AG09319 (cell line): ENCODE data around the gene ISG15.

Experiments used
- DNase-seq: peaks from one replicate; pipeline ENCODE4 v3.0.0-alpha.2; 2010; ENCODE audit warnings: low read depth; ENCODE audit errors: extremely low read depth
- TF ChIP-seq, protein P1 (sequence below): IDR thresholded peaks from 2 replicates; pipeline ENCODE4 v1.5.1; 2011; ENCODE audit warnings: low read depth, mild to moderate bottlenecking, inconsistent platforms, low read length, moderate library complexity

ISG15 gene

DNA sequence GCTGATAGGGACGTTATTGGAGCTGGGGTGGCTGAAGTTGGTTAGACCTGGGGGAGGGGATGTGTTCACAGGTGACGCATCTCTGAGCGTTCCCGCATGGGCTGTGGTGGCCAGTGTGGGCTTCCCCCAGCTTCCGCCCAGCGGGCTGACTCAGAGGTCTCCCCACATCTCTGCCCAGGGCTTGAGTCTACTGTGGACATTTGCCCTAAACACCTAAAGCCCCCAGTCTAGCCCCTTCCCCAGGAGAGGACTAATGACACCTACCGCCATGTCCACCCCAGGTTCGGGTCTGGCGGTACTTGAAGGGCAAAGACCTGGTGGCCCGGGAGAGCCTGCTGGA lies 8.6 kb downstream of the ISG15 start:
- DNase-seq: no peak
- TF ChIP-seq, protein P1, sequence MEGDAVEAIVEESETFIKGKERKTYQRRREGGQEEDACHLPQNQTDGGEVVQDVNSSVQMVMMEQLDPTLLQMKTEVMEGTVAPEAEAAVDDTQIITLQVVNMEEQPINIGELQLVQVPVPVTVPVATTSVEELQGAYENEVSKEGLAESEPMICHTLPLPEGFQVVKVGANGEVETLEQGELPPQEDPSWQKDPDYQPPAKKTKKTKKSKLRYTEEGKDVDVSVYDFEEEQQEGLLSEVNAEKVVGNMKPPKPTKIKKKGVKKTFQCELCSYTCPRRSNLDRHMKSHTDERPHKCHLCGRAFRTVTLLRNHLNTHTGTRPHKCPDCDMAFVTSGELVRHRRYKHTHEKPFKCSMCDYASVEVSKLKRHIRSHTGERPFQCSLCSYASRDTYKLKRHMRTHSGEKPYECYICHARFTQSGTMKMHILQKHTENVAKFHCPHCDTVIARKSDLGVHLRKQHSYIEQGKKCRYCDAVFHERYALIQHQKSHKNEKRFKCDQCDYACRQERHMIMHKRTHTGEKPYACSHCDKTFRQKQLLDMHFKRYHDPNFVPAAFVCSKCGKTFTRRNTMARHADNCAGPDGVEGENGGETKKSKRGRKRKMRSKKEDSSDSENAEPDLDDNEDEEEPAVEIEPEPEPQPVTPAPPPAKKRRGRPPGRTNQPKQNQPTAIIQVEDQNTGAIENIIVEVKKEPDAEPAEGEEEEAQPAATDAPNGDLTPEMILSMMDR: no peak

DNA sequence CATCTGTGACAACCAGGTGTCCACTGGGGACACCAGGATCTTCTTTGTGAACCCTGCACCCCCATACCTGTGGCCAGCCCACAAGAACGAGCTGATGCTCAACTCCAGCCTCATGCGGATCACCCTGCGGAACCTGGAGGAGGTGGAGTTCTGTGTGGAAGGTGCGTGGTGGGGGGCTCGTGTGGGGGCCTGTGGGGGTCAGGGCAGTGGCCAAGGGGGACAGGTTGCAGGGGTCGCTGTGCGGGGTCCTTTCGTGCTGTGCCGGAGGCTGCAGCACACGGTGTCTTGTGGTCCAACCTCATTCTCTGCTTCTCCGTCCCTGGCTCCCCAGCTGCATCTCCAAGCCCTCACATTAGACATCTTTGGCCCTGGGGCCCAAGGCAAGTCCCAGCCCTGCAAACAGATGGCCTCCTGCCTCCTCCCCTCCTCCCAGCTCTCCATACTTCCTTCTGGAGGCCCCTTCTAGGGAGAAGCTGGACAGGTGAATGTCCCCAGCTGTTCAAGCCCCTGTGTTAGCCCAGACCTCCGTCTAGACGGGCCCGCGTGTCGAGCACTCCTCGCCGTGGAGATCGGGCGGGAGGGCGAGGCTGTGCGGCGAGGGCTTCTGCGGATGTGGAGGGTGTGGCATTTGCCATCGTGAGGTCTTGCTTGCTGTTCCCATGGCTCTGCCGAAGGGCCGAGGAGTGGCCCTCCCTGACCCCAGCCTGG lies 9.2 kb downstream of the ISG15 start:
- DNase-seq: no peak
- TF ChIP-seq, protein P1: no peak

DNA sequence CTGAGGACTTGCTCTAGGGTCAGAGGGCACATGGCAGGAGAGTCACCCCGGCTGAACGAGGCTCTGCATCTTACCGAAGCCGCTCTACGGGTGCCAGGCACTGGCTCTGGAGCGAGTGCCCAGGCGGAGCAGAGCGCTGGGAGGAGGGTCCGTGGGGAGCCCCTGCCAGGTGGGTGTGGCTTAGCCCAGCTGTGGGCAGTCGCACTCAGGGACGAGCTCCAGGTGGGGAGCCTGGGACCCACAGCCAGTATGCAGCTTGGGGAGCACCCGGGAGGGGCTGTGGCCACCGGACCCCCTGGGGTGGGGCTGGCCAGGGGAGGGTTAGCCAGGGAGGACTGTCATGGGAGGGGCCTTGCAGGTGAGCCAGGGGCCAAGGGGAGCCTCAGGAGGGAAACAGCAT lies 10.4 kb downstream of the ISG15 start:
- TF ChIP-seq, protein P1: no peak
- DNase-seq: no peak

DNA sequence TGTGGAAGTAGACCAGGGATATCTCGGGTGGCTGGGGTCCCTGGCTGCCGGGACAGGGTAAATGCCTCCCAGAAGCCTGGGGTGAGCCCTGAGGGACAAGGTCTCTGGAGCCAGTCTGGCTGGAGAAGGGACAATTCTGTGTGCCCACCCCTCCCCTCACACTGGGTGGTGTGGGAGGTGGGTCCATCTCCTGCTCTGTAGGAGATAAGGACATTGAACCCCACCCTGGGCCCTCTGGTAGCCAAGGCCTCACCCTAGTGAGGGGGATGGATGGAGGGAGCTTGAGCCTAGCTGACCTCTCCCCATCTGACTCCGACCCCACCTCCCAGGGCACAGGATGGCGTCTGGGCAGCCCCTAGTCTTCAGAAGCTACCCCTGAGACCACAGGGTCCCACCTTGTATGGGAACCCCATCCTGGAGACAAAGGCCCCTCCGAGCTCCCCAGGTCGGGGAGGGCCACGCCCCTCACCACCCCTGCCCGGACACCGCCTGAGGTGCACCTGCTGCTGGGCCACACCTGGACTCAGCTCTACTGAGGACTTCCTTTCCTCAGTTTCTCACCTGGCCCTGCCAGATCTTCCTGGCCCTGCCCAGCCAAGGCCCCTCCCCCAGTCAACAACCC lies 11.0 kb downstream of the ISG15 start:
- DNase-seq: no peak
- TF ChIP-seq, protein P1: no peak

DNA sequence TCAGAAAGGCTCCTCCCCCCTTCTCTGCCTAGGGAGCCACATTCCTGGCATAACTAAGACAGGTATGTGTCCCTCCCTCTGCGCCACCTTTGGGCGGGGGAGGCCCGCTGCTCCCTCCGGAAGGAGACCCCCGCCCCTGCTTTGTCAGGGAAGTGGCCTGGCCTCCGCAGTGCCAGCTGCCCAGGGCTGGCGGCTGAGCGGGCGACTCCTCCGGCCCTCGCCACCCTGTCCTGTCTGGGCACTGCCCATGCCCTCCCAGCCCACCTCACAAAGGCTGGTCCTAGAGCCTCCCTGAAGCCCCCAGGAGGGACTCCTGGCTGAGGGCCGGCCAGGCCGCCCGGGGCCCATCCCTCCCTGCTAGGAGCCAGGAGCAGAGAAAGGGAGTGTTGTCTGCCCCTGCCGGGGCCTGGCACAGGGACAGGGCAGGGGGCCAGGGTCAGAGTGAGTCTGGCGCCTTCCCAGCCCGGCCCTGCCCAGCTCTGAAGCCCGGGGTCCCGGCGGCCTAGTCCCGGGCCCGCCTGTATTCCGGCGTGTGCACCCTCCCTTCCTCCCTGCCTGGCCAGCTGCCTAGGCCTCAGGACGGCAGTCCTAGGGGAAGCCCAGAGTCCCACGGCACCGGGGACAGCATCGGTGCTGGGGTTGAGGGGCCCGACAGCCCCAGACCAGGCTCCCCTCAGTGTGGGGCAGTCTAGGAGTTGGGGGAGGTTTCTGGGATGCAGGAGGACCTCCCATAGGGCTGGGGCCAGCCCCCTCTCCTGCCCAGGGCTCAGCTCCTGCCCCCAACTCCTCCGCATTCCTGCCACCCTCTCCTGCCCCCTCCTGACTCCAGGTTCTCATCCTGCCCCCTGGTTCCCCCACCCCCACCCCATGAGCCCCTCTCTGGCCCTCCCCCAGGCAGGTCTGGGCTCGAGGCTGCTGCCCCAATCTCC lies 11.7 kb downstream of the ISG15 start:
- DNase-seq: no peak
- TF ChIP-seq, protein P1: no peak

DNA sequence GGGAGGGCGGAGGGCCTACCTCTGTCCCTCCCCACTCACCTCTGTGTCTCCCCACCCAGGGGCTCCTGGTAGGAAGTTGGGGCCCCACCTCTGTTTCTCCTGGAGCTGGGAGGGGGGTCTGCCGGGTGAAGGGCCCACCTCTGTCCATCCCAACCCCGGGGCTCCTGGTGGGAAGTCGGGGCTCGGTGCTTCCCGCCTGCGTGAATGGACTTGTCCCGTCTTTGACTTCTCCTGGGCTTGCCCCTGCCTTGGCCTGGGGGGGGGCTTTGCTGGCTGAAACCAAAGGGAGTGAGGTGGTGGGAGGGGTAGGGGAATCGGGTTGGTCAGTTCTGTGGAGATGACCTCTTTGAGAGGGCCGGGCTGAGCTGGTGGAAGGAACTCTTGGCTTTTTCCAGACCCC lies 12.4 kb downstream of the ISG15 start:
- no peak for DNase-seq

More for the DNA sequence above, 12.4 kb downstream of the ISG15 start:
- TF ChIP-seq, protein P1: no peak
